ENCODE measurements around the gene ERVH48-1.

DNA sequence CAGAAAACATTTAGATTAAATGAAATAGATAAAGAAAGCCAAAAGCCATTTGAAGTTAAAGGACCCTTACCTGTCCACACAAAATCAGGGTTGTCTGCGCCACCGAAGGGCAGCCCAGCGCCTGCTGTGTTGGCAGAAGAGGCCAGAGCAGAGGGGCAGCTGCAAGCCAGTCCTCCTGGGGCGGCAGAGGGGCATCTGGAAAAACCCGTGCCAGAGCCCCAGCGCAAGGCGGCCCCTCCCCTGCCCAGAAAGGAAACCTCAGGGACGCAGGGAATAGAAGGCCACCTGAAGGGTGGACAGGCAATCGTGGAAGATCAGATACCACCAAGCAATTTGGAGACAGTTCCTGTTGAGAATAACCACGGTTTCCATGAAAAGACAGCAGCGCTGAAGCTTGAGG, 21.6 kb downstream of the ERVH48-1 start:
- no peak for TF ChIP-seq EZH2 (IDR thresholded peaks at IDR 0.05; ENCODE audit: low read length, missing control alignments)
- TF ChIP-seq, protein P1, sequence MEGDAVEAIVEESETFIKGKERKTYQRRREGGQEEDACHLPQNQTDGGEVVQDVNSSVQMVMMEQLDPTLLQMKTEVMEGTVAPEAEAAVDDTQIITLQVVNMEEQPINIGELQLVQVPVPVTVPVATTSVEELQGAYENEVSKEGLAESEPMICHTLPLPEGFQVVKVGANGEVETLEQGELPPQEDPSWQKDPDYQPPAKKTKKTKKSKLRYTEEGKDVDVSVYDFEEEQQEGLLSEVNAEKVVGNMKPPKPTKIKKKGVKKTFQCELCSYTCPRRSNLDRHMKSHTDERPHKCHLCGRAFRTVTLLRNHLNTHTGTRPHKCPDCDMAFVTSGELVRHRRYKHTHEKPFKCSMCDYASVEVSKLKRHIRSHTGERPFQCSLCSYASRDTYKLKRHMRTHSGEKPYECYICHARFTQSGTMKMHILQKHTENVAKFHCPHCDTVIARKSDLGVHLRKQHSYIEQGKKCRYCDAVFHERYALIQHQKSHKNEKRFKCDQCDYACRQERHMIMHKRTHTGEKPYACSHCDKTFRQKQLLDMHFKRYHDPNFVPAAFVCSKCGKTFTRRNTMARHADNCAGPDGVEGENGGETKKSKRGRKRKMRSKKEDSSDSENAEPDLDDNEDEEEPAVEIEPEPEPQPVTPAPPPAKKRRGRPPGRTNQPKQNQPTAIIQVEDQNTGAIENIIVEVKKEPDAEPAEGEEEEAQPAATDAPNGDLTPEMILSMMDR (conservative IDR thresholded peaks at IDR 0.05 in 1 of 2, IDR thresholded peaks at IDR 0.05 in 1 of 2; ENCODE audit: low read depth in 1 of 2, low read length in 2 of 2): no peak

Data from fibroblast of lung (primary cell).